ENCODE results near the gene EDDM13.
"Not testable (repeated sequence)": the region's sequence is repeated elsewhere in the genome, so short reads cannot be mapped to it uniquely, and the experiment has no call there.

The EDDM13 gene, protein sequence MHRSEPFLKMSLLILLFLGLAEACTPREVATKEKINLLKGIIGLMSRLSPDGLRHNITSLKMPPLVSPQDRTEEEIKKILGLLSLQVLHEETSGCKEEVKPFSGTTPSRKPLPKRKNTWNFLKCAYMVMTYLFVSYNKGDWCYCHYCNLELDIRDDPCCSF

DNA sequence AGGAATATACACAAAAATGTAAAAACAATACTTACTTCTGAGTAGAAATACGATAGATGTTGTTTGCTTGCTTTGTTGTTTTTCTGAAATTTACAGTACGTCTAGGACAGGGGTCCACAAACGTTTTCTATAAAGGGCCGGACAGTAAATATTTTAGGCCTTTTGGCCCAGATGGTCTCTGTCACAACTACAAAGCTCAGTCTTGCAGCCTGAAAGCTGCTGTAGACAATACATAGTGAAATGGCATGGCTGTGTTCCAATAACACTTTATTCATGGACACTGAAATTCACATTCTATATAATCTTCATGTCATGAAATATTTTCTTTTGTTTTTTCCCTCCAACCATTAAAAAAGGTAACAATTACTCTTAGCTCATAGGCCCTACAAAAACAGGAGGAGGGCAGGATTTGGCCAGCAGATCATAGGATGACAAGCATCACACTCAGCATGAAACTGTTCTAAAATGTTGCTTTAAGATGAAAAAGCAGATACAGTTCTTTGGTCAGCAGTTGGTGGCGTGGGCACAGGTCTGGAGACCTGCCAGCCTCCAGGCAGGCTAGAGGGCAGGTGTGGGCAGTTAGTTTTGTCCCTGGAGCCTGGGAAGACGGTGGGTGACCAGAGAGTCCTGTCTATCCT lies at the start of gene EDDM13:
TSS of gene EDDM13 (plus strand) at position 588 of the 638 bp plus-strand sequence. CDS start 87 bp downstream, outside the sequence.
- H3K4me3 ChIP-seq (ENCODE audit: low read depth, low read length), result no peak within 1 kb of the TSS

DNA sequence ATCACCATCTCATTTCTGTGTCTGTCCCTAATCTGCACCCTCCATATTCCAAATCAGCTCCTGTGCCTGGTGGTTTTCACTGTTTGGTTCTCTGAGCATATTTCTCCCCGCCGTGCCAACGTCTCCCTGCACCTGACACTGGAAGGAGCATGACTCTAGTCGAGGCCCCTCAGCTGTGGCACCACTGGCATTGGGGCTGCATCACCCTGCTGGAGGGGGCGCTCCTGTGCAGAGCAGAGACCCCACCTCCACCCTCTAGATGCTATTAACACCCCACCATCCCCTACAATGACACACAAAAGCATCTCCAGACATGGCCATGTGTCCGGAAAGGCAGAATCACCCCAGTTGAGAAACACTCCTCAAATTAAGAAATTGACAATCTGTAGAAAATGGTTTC lies 49.6 kb upstream of the EDDM13 start:
- no peak overlapping the region for H3K4me3 ChIP-seq (ENCODE audit: low read depth, low read length)

DNA sequence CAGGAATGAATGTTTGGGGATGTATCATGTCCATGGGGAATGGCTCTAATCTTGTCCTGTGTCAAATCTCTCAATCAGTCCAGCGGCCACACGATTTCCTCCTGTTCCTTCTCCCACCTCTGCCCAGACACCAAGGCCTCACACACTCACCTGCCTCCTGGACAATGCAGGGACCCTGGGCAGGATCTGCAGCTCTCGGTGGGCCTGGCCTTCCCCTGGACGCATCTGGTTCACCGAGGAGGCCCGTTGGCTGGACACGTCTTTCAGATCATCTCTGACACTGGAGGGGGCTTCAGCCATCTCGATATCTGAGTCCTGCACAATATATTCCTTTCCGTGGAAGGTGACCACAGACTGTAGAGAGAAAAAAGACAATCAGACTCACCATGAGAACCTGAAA lies 49.1 kb upstream of the EDDM13 start:
- H3K4me3 ChIP-seq (ENCODE audit: low read depth, low read length), result no peak overlapping the region

DNA sequence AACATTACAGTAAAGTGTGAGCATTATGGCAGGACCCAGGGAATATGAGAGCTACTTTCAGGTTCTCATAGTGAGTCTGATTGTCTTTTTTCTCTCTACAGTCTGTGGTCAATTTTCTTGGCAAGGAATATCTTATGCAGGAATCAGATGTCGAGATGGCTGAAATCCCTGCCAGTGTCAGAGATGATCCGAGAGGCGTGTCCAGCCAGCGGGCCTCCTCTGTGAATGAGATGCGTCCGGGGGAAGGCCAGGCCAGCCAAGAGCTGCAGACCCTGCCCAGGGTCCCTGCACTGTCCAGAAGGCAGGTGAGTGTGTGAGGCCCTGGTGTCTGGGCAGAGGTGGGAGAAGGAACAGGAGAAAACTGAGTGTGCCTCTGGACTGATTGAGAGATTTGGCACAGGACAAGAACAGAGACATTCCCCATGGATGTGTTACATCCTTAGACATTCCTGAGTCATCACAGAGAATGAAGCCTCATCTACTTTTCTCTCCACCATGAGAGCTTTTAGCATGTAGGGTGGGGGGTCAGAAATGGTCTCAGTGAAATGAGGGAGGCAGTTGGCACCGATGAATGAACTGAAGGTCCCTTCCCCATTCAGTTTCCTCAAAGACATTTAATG lies 27.3 kb upstream of the EDDM13 start:
- H3K4me3 ChIP-seq (ENCODE audit: low read depth, low read length), result no peak overlapping the region

DNA sequence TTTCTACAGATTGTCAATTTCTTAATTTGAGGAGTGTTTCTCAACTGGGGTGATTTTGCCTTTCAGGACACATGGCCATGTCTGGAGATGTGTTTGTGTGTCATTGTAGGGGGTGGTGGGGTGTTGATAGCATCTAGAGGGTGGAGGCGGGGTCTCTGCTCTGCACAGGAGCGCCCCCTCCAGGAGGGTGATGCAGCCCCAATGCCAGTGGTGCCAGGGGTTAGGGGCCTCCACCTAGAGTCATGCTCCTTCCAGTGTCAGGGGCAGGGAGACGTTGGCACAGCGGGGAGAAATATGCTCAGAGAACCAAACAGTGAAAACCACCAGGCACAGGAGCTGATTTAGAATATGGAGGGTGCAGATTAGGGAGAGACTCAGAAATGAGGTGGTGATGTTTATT lies 26.8 kb upstream of the EDDM13 start:
- H3K4me3 ChIP-seq (ENCODE audit: low read depth, low read length), result not testable (repeated sequence)

DNA sequence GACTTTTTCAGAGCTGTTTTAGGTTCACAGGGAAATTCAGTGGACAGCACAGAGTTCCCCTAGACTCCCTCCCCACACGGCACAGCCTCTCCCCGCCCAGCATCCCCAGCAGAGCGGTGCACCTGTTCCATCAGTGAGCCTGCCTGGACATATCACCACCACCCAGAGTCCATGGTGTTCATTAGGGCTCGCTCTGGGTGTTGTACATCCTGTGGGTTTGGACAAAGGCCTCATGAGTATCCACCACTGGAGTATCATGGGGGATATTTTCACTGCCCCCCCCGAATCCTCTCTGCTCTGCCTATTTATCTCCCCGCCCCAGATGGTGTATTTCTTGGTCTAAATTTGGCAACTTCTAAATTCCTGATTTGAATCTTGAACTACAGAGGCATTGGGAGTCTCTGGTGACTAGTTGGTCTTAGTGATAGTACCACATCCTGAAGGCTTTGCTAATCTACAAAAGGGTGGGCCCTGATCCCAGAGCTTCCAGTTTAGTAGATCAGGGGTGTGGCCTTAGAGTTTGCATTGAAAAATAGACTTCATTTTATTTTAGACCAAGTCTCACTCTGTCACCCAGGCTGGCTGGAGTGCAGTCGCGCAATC lies 23.7 kb upstream of the EDDM13 start:
- not testable (repeated sequence) for H3K4me3 ChIP-seq (ENCODE audit: low read depth, low read length)

DNA sequence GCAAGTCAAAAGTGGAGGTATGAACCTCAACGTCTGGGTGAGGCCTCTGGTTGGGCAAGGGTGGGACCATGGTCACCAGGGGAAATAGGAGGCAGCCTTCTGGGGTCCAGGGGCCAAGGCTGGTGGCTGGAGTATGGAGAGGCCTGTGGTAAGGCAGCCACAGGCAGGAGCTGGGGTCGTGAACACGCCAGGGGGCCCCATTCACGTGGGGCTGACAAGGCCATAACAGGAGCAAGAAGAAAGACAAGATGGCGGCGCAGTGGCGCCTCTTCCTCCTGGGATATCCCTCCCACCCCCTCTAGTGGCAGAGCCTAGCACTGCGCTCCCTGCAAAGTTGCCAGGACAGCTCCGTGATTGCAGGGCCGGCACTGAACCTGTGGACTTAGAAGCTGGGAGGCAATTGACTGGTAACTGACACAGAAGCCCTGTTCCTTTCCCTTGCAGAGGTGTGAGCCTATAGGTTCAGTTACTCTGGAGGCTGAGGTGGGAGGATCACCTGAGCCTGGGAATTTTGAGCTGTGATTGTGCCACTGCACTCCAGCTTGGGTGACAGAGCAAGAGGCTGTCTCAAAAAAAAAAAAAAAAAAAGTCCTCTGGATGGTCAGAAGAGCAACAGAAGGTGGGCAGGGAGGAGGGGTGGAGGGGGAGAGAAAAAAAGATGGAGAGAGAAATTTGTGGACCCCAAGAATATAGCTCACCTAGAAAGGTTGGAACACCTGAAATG lies 19.7 kb upstream of the EDDM13 start:
- H3K4me3 ChIP-seq (ENCODE audit: low read depth, low read length), result no peak overlapping the region

DNA sequence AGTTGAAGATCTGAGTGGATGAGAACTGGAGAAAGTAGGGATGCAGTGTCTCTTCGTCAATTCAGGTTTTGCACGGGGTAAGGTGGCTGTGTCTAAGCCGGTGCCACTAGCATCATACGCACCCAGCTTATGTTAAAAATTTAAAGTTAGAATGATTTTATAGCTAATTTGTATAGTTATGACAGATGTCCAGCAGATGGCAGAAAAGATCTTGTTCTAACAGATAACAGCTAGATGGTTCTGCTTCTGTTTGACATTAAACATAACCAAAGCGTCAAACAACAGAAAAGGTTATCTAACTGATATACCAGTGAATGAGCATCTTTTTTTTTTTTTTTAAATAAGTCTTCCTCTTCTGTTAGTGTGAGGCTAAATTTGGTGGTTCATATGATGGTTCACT lies 18.8 kb upstream of the EDDM13 start:
- H3K4me3 ChIP-seq (ENCODE audit: low read depth, low read length), result no peak overlapping the region

DNA sequence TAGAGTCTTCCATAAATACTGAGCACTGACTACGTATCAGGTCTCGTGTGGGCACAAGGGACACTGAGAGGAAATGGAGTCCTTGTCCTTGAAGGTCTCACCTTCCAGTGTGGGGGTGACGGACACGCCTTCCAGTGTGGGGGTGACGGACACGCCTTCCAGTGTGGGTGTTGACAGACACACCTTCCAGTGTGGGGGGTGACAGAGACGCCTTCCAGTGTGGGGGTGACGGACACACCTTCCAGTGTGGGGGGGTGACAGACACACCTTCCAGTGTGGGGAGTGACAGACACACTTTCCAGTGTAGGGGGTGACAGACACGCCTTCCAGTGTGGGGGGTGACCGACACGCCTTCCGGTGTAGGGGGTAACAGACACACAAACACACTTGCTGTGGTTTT lies 14.3 kb upstream of the EDDM13 start:
- no peak overlapping the region for H3K4me3 ChIP-seq (ENCODE audit: low read depth, low read length)

DNA sequence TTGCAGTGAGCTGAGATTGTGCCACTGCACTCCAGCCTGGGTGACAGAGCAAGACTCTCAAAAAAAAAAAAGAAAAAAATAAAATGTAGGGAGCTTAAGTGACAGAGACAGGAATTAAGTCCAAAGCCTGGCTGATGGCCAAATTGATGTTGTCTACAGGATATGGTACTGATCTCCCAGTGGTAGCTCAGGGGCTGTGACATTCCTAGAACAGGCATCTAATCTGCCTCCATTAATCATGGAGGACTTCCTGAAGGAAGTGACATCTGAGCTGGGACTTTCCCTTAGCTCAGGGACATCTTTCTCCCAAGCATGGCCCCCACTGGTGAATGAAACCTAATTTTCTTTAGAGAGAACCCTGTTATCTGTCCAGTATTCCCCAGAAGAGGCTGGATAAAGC lies 11.4 kb upstream of the EDDM13 start:
- H3K4me3 ChIP-seq (ENCODE audit: low read depth, low read length), result no peak overlapping the region

DNA sequence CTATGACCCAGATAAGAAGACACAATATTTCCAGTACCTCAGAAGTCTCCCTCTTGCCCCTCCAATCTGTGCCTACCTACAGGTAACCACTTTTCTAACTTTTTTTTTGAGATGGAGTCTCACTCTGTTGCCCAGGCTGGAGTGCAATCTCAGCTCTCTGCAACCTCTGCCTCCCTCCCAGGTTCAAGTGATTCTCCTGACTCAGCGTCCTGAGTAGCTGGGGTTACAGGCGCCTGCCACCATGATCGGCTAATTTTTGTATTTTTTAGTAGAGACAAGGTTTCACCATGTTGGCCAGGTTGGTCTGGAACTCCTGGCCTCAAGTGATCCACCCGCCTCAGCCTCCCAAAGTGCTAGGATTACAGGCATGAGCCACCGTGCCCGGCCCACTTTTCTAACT lies 10.6 kb upstream of the EDDM13 start:
- not testable (repeated sequence) for H3K4me3 ChIP-seq (ENCODE audit: low read depth, low read length)

DNA sequence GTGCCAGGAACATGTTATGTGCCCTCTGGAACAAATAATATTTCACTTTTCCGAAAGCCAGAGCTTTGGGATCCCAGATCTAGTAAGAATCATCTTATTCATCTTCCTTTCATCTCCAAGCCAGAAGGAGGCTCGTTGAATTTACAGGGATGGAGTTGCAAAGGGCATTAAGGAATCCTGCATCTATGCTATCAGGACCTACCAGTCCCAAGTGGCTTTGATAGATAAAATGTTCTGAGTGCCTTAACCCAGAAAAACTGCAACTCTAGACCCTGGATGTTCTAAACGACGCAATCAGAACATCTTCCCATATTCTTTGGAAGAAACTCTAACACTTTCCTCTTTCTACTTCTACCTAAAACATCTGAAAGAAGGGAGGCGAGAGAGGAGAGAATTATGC lies 9.2 kb upstream of the EDDM13 start:
- no peak overlapping the region for H3K4me3 ChIP-seq (ENCODE audit: low read depth, low read length)

DNA sequence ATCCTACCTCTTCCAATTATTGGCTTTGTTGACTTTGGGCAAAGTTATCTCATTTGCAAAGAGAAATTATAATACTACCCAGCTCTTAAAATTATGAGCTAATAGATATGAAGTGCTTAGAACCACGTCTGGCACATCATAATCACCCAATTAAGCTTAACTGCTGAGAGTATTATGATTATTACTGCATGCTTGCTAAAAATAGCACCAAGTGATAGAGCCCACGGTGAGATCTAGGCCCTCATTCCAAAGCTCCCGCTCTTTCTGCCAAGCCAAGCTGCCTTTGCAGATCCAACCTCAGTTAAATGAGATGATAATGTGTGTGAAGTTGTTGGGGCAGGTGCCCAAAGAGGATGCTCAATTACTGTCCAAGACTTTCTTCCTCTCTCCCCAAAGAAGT lies 6.5 kb upstream of the EDDM13 start:
- no peak overlapping the region for H3K4me3 ChIP-seq (ENCODE audit: low read depth, low read length)

DNA sequence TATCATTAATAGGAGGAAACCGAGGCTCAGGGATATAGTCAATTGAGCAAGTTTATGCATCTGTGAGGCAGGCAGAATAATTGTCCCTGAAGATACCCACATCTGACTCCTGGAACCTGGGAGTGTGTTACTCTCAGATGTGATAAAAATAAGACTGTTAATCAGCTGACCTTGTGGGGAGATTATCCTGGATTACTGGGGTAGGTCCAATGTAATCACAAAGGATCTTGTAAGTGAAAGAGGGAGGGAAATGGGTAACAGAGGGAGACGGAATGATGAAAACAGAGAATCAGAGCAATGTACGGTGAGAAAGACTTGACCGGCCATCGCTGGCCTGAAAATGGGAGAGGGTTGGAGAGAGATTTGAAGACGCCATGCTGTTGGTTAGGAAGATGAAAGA lies 3.2 kb upstream of the EDDM13 start:
- no peak overlapping the region for H3K4me3 ChIP-seq (ENCODE audit: low read depth, low read length)

DNA sequence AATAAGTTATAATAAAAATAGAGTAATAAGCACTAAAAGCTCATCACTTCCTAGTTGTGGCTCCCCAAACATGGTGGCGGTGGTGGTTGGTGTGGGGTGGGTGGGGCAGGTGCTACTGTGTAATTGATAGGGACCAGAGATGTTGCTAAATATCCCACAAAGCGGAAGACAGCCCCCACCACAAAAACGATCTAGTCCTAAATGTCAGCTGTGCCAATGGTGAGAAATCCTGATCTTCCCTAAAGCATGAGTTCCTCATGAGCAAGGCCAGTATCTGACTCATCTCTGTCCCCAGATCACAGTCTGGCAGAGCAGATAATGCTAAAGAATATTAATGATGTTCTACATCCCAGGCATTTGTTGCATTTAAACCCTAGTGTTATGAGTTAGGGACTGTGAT lies 1.9 kb upstream of the EDDM13 start:
- H3K4me3 ChIP-seq (ENCODE audit: low read depth, low read length), result no peak overlapping the region

DNA sequence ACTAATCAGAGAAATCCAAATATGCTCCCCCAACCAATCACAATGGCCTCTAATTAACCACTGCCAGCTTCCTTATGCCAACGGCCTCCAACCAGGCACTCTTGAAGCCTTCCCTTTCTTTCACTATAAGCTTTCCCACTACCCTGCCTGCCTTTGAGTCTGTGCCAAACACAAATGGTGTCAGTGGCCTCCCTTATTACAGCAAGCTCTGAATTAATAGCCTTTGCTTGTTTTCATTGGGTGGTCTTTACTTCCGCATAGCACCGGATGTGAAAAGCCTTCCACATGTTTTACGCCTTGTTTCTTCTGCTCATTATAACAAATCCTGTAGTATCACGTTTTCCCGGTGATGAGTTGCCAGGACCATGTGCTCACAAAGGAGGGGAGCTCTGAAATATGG lies 1.4 kb upstream of the EDDM13 start:
- H3K4me3 ChIP-seq (ENCODE audit: low read depth, low read length), result no peak overlapping the region

DNA sequence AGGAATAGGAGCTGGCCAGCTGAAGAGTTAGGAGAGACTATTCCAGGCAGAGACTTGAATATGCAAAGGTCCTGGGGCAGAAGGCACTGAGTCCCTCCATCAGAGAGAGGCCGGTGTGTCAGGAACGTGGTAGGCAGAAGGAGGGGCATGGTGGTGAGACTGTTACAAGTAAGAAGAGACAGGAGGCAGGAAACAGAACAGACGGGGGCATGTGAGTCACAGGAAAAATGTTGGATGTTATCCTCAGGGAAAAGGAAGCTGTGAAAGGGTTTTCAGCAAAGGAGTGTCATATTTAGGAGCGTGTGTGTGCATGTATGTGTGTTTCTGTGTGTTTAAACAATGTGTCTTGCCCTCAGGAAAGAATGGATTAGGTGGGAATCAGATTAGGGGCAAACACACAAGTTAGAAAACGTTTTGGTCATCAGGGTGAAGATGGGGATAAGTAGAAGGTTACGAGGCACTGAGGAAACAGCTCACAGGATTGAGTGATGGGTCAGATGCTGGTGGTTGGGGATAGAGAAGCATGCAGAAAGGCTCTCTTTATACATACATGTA lies 1.1 kb downstream of the EDDM13 start:
- H3K4me3 ChIP-seq (ENCODE audit: low read depth, low read length), result no peak overlapping the region

DNA sequence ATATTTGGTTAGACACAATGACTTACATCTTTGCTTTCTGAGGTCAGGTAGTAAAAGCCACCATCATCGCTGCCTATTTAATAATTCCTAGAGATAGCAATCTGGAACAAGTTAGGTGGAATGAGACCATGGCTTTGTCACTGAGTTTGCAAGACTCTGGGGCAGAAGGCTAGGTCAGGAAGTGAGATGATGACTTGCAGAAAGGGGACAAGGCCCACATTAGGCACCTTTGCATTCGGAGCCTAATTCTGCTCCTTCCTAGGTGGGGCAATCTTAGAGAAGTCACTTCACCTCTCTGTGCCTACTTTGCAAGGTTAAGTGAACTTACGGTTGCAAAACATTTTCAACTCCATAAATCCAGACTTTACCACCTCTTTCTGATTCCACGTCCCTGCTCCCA lies 10.3 kb downstream of the EDDM13 start:
- H3K4me3 ChIP-seq (ENCODE audit: low read depth, low read length), result no peak overlapping the region

DNA sequence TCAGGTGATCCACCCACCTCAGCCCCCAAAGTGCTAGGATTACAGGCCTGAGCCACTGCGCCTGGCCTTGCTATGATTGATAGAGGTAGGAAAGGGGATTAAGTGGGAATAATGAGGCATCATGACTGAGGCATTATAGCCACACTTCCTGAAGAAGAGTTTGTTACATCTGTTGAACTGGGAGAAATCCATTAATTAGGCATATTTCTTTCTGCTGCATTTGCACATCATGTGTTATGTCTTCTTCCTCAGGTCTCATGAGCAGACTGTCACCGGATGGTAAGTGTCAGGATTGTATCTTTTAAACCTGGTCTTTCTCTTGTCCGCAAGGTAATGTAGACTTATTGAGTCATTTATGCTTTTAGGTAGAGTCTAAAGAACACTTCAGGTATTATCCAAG lies 12.2 kb downstream of the EDDM13 start:
- H3K4me3 ChIP-seq (ENCODE audit: low read depth, low read length), result no peak overlapping the region

DNA sequence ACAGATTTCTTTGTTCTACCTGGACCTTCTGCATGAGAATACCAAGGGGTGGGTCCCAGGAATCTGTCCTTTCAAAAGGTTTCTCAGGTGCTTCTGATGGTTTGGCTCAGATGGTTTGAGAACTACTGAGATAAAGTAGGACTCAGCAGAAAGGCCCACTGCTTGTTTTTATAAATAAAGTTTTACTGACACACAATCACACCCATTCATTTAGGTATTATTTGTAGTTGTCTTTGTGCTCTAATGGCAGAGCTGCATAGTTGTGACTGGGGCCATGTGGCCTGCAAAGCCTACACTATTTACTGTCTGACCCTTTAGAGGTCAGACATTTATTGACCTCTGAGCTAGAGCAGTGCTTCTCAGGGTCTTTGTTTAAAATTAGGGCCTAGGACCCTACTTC lies 17.6 kb downstream of the EDDM13 start:
- H3K4me3 ChIP-seq (ENCODE audit: low read depth, low read length), result no peak overlapping the region

DNA sequence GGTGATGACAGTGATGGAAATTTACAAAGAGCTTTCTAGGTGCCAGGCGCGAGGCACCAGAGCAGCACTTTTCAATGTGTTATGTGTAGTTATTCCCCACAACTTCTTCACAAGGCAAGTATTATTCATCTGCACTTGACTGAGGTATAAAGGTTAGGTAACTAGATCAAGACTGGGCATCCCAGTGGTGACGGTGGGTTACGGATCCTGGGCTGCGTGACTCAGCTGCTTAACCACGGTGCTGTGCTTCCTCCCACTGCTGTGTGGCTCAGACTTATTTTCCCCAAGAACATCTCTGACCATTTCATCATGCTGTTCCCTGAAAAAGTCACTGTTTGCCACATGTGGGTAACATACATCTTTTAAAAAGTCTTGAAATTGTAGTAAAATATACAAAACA lies 19.3 kb downstream of the EDDM13 start:
- no peak overlapping the region for H3K4me3 ChIP-seq (ENCODE audit: low read depth, low read length)

Measured in iPS-11a (cell line).